C4-2B (cell line): ENCODE results near the gene CTIF.

Experiments used
- ZFX ChIP-seq: fragments of 450-650 bp; IDR thresholded peaks from 2 replicates; pipeline ENCODE4 v1.6.1; 2017
- TF ChIP-seq, protein P1 (sequence below): fragments of 450-650 bp; conservative IDR thresholded peaks from 2 replicates; pipeline ENCODE4 v1.5.1; 2017; ENCODE audit warnings: mild to moderate bottlenecking

- TF ChIP-seq, protein P1, sequence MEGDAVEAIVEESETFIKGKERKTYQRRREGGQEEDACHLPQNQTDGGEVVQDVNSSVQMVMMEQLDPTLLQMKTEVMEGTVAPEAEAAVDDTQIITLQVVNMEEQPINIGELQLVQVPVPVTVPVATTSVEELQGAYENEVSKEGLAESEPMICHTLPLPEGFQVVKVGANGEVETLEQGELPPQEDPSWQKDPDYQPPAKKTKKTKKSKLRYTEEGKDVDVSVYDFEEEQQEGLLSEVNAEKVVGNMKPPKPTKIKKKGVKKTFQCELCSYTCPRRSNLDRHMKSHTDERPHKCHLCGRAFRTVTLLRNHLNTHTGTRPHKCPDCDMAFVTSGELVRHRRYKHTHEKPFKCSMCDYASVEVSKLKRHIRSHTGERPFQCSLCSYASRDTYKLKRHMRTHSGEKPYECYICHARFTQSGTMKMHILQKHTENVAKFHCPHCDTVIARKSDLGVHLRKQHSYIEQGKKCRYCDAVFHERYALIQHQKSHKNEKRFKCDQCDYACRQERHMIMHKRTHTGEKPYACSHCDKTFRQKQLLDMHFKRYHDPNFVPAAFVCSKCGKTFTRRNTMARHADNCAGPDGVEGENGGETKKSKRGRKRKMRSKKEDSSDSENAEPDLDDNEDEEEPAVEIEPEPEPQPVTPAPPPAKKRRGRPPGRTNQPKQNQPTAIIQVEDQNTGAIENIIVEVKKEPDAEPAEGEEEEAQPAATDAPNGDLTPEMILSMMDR: no peak
- TF ChIP-seq ZFX: no peak
Observed at GRCh38 chr18:48548921-48549320, 10.1 kb downstream of the CTIF start.
